Measurements from ENCODE around the gene TMEM132D. TPM values are rescaled to one million over a fixed set of nuclear protein-coding genes. Genes with fewer than 3 reads are reported as not detected.
"Not testable (repeated sequence)": the region's sequence is repeated elsewhere in the genome, so short reads cannot be mapped to it uniquely, and the experiment has no call there.

The TMEM132D gene
- total RNA-seq, 4 donors from 2014 or later, result not detected

- ATAC-seq (ENCODE audit: low FRiP score) (no peak), DNase-seq (ENCODE audit: low spot score) (no peak)
- no peak for TF ChIP-seq CTCF (IDR thresholded peaks at IDR 0.05)
Observed at GRCh38 chr12:129067491-129067890, 836.3 kb downstream of the TMEM132D start.

DNA sequence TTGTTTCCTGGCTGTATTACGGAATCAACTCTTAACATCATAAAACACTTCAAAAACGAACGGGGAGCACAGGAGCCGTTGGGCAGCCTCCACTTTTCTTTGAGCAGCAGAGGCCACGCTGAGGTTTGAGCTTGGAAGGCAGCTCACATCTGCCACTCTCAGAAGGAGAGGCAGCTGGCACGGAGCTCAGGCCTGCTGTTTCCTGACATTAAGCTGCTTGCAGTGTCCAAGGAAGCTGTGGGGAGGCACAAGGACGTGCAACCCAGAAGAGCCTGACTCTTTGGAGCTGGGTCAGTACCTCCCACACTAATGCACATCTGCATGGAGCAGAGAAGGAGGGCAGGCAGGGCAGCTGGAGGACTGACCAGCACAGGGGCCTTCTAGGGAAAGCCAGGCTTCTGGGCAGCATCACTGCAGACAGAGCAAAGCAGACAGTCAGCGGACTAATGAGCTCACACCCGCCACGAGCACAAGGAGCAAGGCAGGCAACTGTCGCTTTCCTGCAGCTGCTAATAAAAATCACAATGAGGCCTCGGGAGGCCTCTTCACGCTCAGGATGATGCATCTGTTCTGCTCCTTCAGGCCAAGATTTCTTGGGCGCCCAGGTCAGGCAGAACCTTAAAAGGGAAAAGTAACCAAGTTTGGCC lies 839.5 kb downstream of the TMEM132D start:
- ATAC-seq (ENCODE audit: low FRiP score) (no peak), DNase-seq (ENCODE audit: low spot score) (no peak)
- no peak for TF ChIP-seq CTCF (IDR thresholded peaks at IDR 0.05)

DNA sequence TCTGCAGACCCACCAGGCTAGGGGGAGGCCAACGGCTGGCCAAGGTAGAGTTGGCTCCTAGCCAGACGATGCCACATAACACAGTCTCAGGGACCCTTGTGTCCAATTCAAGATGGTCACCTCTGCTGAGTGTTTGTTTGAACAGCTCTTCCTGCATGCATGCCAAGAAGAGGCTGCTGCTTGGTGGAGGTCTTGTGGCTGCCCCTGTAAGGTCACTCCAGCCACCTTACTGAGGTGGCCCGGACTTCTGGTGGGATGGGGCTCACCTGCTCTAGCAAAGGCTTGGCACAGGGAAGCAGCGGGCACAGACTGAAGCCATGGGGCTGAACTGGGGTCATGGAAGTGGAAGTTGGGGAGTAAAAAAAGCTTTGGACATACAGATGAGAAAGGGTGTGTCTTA lies 840.2 kb downstream of the TMEM132D start:
- DNase-seq (ENCODE audit: low spot score) (no peak), ATAC-seq (ENCODE audit: low FRiP score) (no peak)
- no peak for TF ChIP-seq CTCF (IDR thresholded peaks at IDR 0.05)

- ATAC-seq (ENCODE audit: low FRiP score), result no peak
Observed at GRCh38 chr12:129053232-129053631, 850.6 kb downstream of the TMEM132D start.

GRCh38 chr12:129052373-129052772 lies 851.5 kb downstream of the TMEM132D start:
- DNase-seq (ENCODE audit: low spot score) (no peak), ATAC-seq (ENCODE audit: low FRiP score) (no peak)
- TF ChIP-seq CTCF (IDR thresholded peaks at IDR 0.05), result no peak

More at GRCh38 chr12:129053232-129053631, 850.6 kb downstream of the TMEM132D start:
- no peak for DNase-seq (ENCODE audit: low spot score)
- TF ChIP-seq CTCF (IDR thresholded peaks at IDR 0.05), result no peak

GRCh38 chr12:129049917-129050316 lies 853.9 kb downstream of the TMEM132D start:
- no peak for TF ChIP-seq CTCF (IDR thresholded peaks at IDR 0.05)
- no peak for ATAC-seq (ENCODE audit: low FRiP score)
- no peak for DNase-seq (ENCODE audit: low spot score)

DNA sequence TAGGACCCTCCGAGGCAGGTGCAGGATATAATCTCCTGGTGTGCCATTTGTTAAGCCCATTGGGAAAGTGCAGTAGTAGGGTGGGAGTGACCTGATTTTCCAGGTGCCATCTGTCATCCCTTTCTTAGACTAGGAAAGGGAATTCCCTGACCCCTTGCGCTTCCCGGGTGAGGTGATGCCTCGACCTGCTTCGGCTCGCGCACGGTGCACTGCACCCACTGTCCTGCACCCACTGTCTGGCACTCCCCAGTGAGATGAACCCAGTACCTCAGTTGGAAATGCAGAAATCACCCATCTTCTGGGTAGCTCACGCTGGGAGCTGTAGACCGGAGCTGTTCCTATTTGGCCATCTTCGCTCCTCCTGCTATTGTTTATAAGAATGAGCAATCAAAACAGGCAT lies 860.5 kb downstream of the TMEM132D start:
- ATAC-seq (ENCODE audit: low FRiP score), result not testable (repeated sequence)

More for the DNA sequence above, 860.5 kb downstream of the TMEM132D start:
- not testable (repeated sequence) for DNase-seq (ENCODE audit: low spot score)

All from omental fat pad (tissue), 4 donors.